A549 (cell line): Measurements from ENCODE around the gene SNTA1. TPM values are rescaled to one million over a fixed set of nuclear protein-coding genes. Genes with fewer than 3 reads are reported as not detected.
"Not testable (repeated sequence)": the region's sequence is repeated elsewhere in the genome, so short reads cannot be mapped to it uniquely, and the experiment has no call there.

Source experiments
- ATAC-seq, 2 experiments: fragments of 200-7000 bp in 1 of 2; fragments of >200 bp in 1 of 2; cut with Nextera tagmentation in 1 of 2; cut with Tn5 transposase in 1 of 2; 3 replicates each; pipeline versions ENCODE4 v1.8.0 to v1.9.1; 2018 to 2020; ENCODE audit warnings: mild to moderate bottlenecking in 1 of 2, moderate library complexity in 1 of 2
- CTCF ChIA-PET: fragments of 300-600 bp; sonication (Branson Sonifier 250); formaldehyde crosslinking; extraction: SDS; loops from one replicate; lab custom pipeline; 2021; ENCODE audit warnings: antibody characterized with exemption, inconsistent platforms; lab: Yijun Ruan, JAX
- POLR2A ChIA-PET: fragments of 350-600 bp; formaldehyde crosslinking; extraction: SDS; loops from one replicate; lab custom pipeline; 2021; ENCODE audit warnings: antibody characterized with exemption, inconsistent platforms; lab: Yijun Ruan, JAX
- DNase-seq, 2 experiments: peaks; one replicate each; pipeline versions ENCODE4 v3.0.0 to v3.0.0-alpha.2; 2011 to 2016; ENCODE audit warnings: low read depth in 1 of 2, low spot score in 1 of 2
- FAIRE-seq: peaks from 2 replicates; lab custom pipeline; 2011; peaks lifted over from hg19 to GRCh38; lab: Jason Lieb, UNC
- H3K27ac ChIP-seq, 2 experiments: fragments of >200 bp; sonication (Bioruptor Twin); formaldehyde crosslinking; 3 replicates each; pipeline ENCODE4 v1.5.1; 2016 to 2017
- H3K4me1 ChIP-seq: fragments of >200 bp; sonication (Bioruptor Twin); formaldehyde crosslinking; 3 replicates; pipeline ENCODE4 v1.6.1; 2016
- H3K4me2 ChIP-seq: fragments of >200 bp; sonication (Bioruptor Twin); formaldehyde crosslinking; 3 replicates; pipeline ENCODE4 v1.6.1; 2016
- H3K4me3 ChIP-seq: fragments of >200 bp; sonication (Bioruptor Twin); formaldehyde crosslinking; 3 replicates; pipeline ENCODE4 v1.5.1; 2016
- H3K9me3 ChIP-seq: fragments of >200 bp; sonication (Bioruptor Twin); formaldehyde crosslinking; 3 replicates; pipeline ENCODE4 v1.6.1; 2016
- BCL3 ChIP-seq: fragments of >200 bp; sonication (Bioruptor Twin); formaldehyde crosslinking; IDR thresholded peaks from 3 replicates; pipeline ENCODE4 v1.6.1; 2016
- BHLHE40 ChIP-seq: IDR thresholded peaks from 2 replicates; pipeline ENCODE4 v1.6.1; 2012; ENCODE audit warnings: low read depth, low read length, inconsistent platforms
- CHD4 ChIP-seq: fragments of 200-600 bp; sonication (generic); IDR thresholded peaks from 2 replicates; pipeline ENCODE4 v1.6.1; 2016; ENCODE audit warnings: antibody characterized with exemption, mild to moderate bottlenecking, borderline replicate concordance
- HOXB13 ChIP-seq: fragments of 250-450 bp; sonication (Bioruptor Pico); IDR thresholded peaks from 2 replicates; pipeline ENCODE4 v1.5.0; 2020; ENCODE audit warnings: low read depth, mild to moderate bottlenecking, moderate library complexity
- HOXB5 ChIP-seq: fragments of 250-450 bp; sonication (Bioruptor Pico); IDR thresholded peaks from 2 replicates; pipeline ENCODE4 v1.5.0; 2020; ENCODE audit warnings: mild to moderate bottlenecking, moderate library complexity
- JUN ChIP-seq, 2 experiments: fragments of >200 bp; sonication (Bioruptor Twin); formaldehyde crosslinking; IDR thresholded peaks; 2 replicates in 1 of 2; 3 replicates in 1 of 2; pipeline ENCODE4 v1.6.1; 2016 to 2017
- JUNB ChIP-seq: fragments of >200 bp; sonication (Bioruptor Twin); formaldehyde crosslinking; IDR thresholded peaks from 2 replicates; pipeline ENCODE4 v1.6.1; 2016
- KDM5A ChIP-seq: fragments of 200-600 bp; sonication (generic); IDR thresholded peaks from 2 replicates; pipeline ENCODE4 v1.6.1; 2016; ENCODE audit warnings: antibody characterized with exemption, mild to moderate bottlenecking
- MAFK ChIP-seq: fragments of 450-650 bp; IDR thresholded peaks from 2 replicates; pipeline ENCODE4 v1.6.1; 2014; ENCODE audit not compliant: partially characterized antibody
- MAX ChIP-seq: IDR thresholded peaks from 2 replicates; pipeline ENCODE4 v1.6.1; 2012
- MYC ChIP-seq: IDR thresholded peaks from 2 replicates; pipeline ENCODE4 v1.6.1; 2012; ENCODE audit warnings: mild to moderate bottlenecking, inconsistent platforms, low read length, improper control_type of control experiment, borderline replicate concordance
- NR3C1 ChIP-seq: fragments of >200 bp; sonication (Bioruptor Twin); formaldehyde crosslinking; IDR thresholded peaks from 3 replicates; pipeline ENCODE4 v1.6.1; 2017
- PHF8 ChIP-seq: fragments of 200-600 bp; sonication (generic); IDR thresholded peaks from 2 replicates; pipeline ENCODE4 v1.6.1; 2016; ENCODE audit warnings: low read depth, mild to moderate bottlenecking, antibody characterized with exemption, moderate library complexity, borderline replicate concordance
- POLR2A ChIP-seq: IDR thresholded peaks from 2 replicates; pipeline ENCODE4 v1.6.1; 2012; ENCODE audit warnings: mild to moderate bottlenecking, low read length
- RAD21 ChIP-seq, 2 experiments: fragments of >200 bp in 1 of 2; sonication (Bioruptor Twin) in 1 of 2; formaldehyde crosslinking in 1 of 2; IDR thresholded peaks in 1 of 2; conservative IDR thresholded peaks in 1 of 2; 2 replicates in 1 of 2; 3 replicates in 1 of 2; pipeline ENCODE4 v1.6.1; 2012 to 2018; ENCODE audit warnings: inconsistent platforms in 1 of 2
- RCOR1 ChIP-seq: fragments of 150-350 bp; IDR thresholded peaks from 2 replicates; pipeline ENCODE4 v1.6.1; 2014; ENCODE audit warnings: antibody characterized with exemption, low read length, low read depth
- RFX5 ChIP-seq: fragments of 450-650 bp; IDR thresholded peaks from 2 replicates; pipeline ENCODE4 v1.7.1; 2014; ENCODE audit warnings: antibody characterized with exemption, mild to moderate bottlenecking, moderate library complexity
- SREBF2 ChIP-seq: fragments of 450-650 bp; IDR thresholded peaks from 2 replicates; pipeline ENCODE4 v1.6.1; 2014; ENCODE audit warnings: mild to moderate bottlenecking, moderate library complexity
- TFCP2L1 ChIP-seq: fragments of 250-450 bp; sonication (Bioruptor Pico); IDR thresholded peaks from 2 replicates; pipeline ENCODE4 v1.5.0; 2021; ENCODE audit warnings: mild to moderate bottlenecking
- USF2 ChIP-seq: fragments of 450-650 bp; IDR thresholded peaks from 2 replicates; pipeline ENCODE4 v1.6.1; 2014; ENCODE audit warnings: antibody characterized with exemption
- ZSCAN20 ChIP-seq: fragments of 250-450 bp; sonication (Bioruptor Pico); IDR thresholded peaks from 2 replicates; pipeline ENCODE4 v1.8.0; 2022; ENCODE audit warnings: mild to moderate bottlenecking, moderate library complexity
- WGBS: methylation state at CpG from one replicate; pipeline ENCODE4 v1.1.6; 2017; ENCODE audit errors: missing lambda C conversion rate; 5-methylcytosine and 5-hydroxymethylcytosine counted together
- polyA plus RNA-seq, 4 experiments: library from polyadenylated mRNA; depleted of rRNA in 3 of 4; stranded (reverse); fragments of >200 nt; fragmentation: RNase III in 1 of 4; extraction: RNeasy Plus Mini Kit Qiagen cat#74134 plus additional on column Dnase treatment in 1 of 4; gene quantifications; 2 replicates in 3 of 4; 3 replicates in 1 of 4; pipeline ENCODE4 v1.2.3, GENCODE V29; 2011 to 2017
- TF ChIP-seq, protein P1 (sequence below): IDR thresholded peaks from 2 replicates; pipeline ENCODE4 v1.6.1; 2012
- TF ChIP-seq, protein P2 (sequence below): IDR thresholded peaks from 2 replicates; pipeline ENCODE4 v1.6.1; 2012; ENCODE audit warnings: low read depth, borderline replicate concordance
- TF ChIP-seq, protein P3 (sequence below): fragments of 150-350 bp; IDR thresholded peaks from 2 replicates; pipeline ENCODE4 v1.6.1; 2014; ENCODE audit warnings: low read depth, mild to moderate bottlenecking, low read length

The SNTA1 gene
- polyA plus RNA-seq, 2 of the 4 experiments (the other 2 are of a cell fraction): 5.6 to 6.6 TPM

- FAIRE-seq (no peak), ATAC-seq (peak; percentile 95 to 98), DNase-seq (peak; percentile 94 to 97)
- Histone ChIP-seq H3K27ac (peak overlapping the region; percentile 87 to 90), H3K9me3 (no peaks in the 10 kb centered on the region), H3K4me2 (peak overlapping the region; percentile 93)
- WGBS: 7% methylated on average over 24 of the region's 36 CpGs
- POLR2A ChIA-PET: interaction anchor here (0.5 to 2.5 kb wide), 26 partner anchors 11 to 758 kb away, joined by 3 to 10 read pairs (median 4); partner anchors contain the start of genes CDK5RAP1, CHMP4B, SNTA1 and ZNF341
- TF ChIP-seq JUN (IDR thresholded peaks at IDR 0.05): peak in 1 of 2 experiments; percentile 81; a peak in 2 of 5 replicates
- TF ChIP-seq HOXB5 (CRISPR knock-in tag): no peak
- TF ChIP-seq BCL3: peak; percentile 84; the same call in 2 of the 3 replicates
- no peak for TF ChIP-seq ZSCAN20 (CRISPR knock-in tag)
- peak; percentile 79 for TF ChIP-seq MAX
- peak; percentile 95 for TF ChIP-seq POLR2A
- TF ChIP-seq HOXB13: 0 out of 2 replicates have a peak, but pooled peaks have one; percentile 42
- no peak for TF ChIP-seq SREBF2
- no peak for TF ChIP-seq JUNB
- peak; percentile 82 for TF ChIP-seq USF2
- TF ChIP-seq RCOR1: no peak
- TF ChIP-seq RAD21 (conservative IDR thresholded peaks at IDR 0.05 in 1 of 2, IDR thresholded peaks at IDR 0.05 in 1 of 2): no peak
- TF ChIP-seq, protein P1, sequence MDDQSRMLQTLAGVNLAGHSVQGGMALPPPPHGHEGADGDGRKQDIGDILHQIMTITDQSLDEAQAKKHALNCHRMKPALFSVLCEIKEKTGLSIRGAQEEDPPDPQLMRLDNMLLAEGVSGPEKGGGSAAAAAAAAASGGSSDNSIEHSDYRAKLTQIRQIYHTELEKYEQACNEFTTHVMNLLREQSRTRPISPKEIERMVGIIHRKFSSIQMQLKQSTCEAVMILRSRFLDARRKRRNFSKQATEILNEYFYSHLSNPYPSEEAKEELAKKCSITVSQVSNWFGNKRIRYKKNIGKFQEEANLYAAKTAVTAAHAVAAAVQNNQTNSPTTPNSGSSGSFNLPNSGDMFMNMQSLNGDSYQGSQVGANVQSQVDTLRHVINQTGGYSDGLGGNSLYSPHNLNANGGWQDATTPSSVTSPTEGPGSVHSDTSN: no peak
- TF ChIP-seq, protein P2, sequence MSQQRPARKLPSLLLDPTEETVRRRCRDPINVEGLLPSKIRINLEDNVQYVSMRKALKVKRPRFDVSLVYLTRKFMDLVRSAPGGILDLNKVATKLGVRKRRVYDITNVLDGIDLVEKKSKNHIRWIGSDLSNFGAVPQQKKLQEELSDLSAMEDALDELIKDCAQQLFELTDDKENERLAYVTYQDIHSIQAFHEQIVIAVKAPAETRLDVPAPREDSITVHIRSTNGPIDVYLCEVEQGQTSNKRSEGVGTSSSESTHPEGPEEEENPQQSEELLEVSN: peak; percentile 64; the same call in 1 of the 2 replicates
- peak; percentile 97; the same call in 1 of the 2 replicates for TF ChIP-seq PHF8
- no peak for TF ChIP-seq MYC
- TF ChIP-seq, all 56 proteins: peak for 8
- Histone ChIP-seq H3K4me3 (peak overlapping the region; percentile 75), H3K4me1 (peaks cover 14% of the 10 kb centered on the region)
- CTCF ChIA-PET: interaction anchor here (1.1 kb wide), 1 partner anchor 32 kb away, joined by 6 read pairs; no protein-coding TSS in a partner anchor
Observed at GRCh38 chr20:33489495-33490022, 46.0 kb upstream of the SNTA1 start.

DNA sequence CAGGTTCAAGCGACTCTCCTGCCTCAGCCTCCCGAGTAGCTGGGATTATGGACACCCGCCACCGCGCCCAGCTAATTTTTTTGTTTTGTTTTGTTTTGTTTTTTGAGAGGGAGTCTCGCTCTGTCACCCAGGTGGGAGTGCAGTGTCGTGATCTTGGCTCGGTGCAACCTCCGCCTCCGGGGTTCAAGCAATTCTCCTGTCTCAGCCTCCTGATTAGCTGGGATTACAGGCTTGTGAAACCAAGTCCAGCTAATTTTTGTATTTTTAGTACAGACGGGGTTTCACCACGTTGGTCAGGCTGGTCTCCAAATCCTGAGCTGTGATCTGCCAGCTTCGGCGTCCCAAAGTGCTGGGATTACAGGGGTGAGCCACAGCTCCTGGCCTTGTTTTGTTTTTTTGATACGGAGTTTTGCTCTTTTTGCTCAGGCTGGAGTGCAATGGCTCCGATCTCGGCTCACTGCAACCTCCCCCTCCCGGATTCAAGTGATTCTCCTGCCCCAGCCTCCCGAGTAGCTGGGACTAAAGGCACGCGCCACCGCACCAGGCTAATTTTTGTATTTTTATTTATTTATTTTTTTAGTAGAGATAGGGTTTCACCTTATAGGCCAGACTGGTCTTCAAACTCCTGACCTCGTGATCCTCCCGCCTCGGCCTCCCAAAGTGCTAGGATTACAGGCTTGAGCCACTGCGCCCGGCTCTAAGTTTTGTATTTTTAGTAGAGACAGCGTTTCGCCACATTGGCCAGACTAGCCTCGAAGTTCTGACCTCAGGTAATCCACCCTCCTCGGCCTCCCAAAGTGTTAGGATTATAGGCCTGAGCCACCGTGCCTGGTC lies 45.3 kb upstream of the SNTA1 start:
- ChIA-PET CTCF (interaction anchor here (1.1 kb wide), 1 partner anchor 31 kb away, joined by 6 read pairs; no protein-coding TSS in a partner anchor), POLR2A (interaction anchor here (1.0 to 2.5 kb wide), 11 partner anchors 11 to 594 kb away, joined by 3 to 10 read pairs (median 5); partner anchors contain the start of genes CDK5RAP1, SNTA1 and ZNF341)
- WGBS: 91% methylated on average over 32 of the region's 32 CpGs
- Histone ChIP-seq H3K27ac (peak overlapping the region; percentile 84 to 90), H3K4me3 (peak overlapping the region; percentile 57), H3K4me2 (peak overlapping the region; percentile 93), H3K4me1 (peaks cover 14% of the 10 kb centered on the region)
- ATAC-seq, FAIRE-seq, H3K9me3 ChIP-seq, DNase-seq: not testable (repeated sequence)

- TF ChIP-seq BHLHE40 (no peak), CHD4 (no peak), RFX5 (no peak), MAFK (no peak), KDM5A (no peak), TFCP2L1 (CRISPR knock-in tag) (no peak), PHF8 (no peak), NR3C1 (no peak)
- TF ChIP-seq, protein P3, sequence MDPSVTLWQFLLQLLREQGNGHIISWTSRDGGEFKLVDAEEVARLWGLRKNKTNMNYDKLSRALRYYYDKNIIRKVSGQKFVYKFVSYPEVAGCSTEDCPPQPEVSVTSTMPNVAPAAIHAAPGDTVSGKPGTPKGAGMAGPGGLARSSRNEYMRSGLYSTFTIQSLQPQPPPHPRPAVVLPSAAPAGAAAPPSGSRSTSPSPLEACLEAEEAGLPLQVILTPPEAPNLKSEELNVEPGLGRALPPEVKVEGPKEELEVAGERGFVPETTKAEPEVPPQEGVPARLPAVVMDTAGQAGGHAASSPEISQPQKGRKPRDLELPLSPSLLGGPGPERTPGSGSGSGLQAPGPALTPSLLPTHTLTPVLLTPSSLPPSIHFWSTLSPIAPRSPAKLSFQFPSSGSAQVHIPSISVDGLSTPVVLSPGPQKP: no peak
- FAIRE-seq (no peak), ATAC-seq (no peak), DNase-seq (no peak)
- no peak overlapping the region for H3K4me3 ChIP-seq
- no peak overlapping the region for H3K27ac ChIP-seq
- POLR2A ChIA-PET: interaction anchor here (2.5 kb wide), 1 partner anchor 44 kb away, joined by 10 read pairs; the partner anchor contains the start of gene SNTA1
- H3K9me3 ChIP-seq: no peaks in the 10 kb centered on the region
- 97% methylated on average over 10 of the region's 10 CpGs for WGBS
- CTCF ChIA-PET: no interaction called here
- H3K4me1 ChIP-seq: peaks cover 14% of the 10 kb centered on the region
- H3K4me2 ChIP-seq: no peak overlapping the region
Observed at GRCh38 chr20:33488201-33488600, 44.6 kb upstream of the SNTA1 start.

DNA sequence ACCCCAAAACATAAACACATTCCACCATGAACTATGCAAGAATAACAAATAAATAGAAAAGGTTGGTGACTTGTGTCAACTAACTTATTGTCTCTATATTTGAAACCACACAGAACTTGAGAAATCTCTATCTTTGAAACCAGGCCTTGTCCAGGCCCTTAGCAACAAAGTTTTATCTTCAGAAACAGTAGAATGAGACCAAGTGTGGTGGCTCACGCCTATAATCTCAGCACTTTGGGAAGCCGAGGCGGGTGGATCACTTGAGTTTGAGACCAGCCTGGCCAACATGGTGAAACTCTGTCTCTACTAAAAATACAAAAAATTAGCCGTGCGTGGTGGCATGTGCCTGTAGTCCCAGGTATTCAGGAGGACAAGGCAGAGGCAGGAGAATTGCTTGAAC lies 39.6 kb upstream of the SNTA1 start:
- H3K9me3 ChIP-seq, H3K27ac ChIP-seq, H3K4me2 ChIP-seq, DNase-seq, POLR2A ChIA-PET, H3K4me3 ChIP-seq, ATAC-seq, FAIRE-seq, CTCF ChIA-PET, H3K4me1 ChIP-seq: not testable (repeated sequence)
- 91% methylated on average over 5 of the region's 5 CpGs for WGBS
